Measurements from ENCODE around the gene LIMS2.

Gene LIMS2

DNA sequence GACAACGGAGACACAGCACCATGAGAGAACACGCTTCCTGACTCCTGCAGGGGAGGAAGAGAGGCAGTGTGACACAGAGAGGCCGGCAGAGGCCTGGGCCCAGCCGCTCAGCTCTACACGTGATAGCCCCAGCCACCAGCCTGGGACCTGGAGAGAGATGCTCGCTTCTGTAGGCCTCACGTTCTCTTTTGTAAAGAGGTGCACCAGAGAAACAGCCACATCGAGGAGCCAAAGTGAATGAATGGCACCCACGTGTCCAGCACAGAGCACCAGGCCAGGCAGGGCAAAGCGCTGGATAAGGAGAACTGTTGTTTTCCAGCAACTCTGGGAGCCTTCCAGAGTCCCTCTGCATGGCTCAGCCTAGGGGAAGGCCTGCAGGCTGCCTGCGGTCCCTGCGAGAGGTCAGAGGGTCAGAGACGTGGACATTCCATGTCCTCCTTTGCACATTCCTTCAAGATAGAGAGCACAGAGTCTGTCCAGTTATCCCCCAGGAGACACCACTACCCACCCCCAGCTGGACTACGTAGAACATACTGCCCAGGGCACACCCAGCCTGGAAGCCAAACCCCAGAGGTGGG is 14.2 kb downstream of the LIMS2 start:
- DNase-seq (ENCODE audit: low read depth) = no peak
- Histone ChIP-seq H3K4me3 (ENCODE audit: low read length) (no peak overlapping the region), H3K9me3 (ENCODE audit: control insufficient read depth, low read length) (no peaks in the 10 kb centered on the region), H3K9ac (ENCODE audit: low read length) (peak overlapping the region; percentile 69), H3K4me1 (ENCODE audit: control insufficient read depth, insufficient read depth, low read length) (peaks cover 22% of the 10 kb centered on the region), H3K36me3 (ENCODE audit: control insufficient read depth, insufficient read depth, low read length, severe bottlenecking) (no peaks in the 10 kb centered on the region), H3K27me3 (replicated peaks; ENCODE audit: control insufficient read depth, insufficient read depth, low read length) (no peaks in the 10 kb centered on the region)

DNA sequence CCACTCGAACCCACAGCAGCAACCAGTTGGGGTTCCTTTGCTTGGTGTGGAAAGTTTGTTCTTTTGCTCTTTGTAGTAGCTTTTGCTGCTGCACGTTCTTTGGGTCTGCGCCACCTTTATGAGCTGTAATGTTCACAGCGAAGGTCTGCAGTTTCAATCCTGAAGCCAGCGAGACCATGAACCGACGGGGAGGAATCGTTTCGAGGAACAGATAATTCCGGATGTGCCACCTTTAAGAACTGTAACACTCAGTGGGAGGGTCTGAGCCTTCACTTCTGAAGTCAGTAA is 15.1 kb downstream of the LIMS2 start:
- Histone ChIP-seq H3K4me1 (ENCODE audit: control insufficient read depth, insufficient read depth, low read length) (peaks cover 22% of the 10 kb centered on the region), H3K9ac (ENCODE audit: low read length) (no peak overlapping the region), H3K27me3 (replicated peaks; ENCODE audit: control insufficient read depth, insufficient read depth, low read length) (no peaks in the 10 kb centered on the region), H3K9me3 (ENCODE audit: control insufficient read depth, low read length) (no peaks in the 10 kb centered on the region), H3K4me3 (ENCODE audit: low read length) (no peak overlapping the region), H3K36me3 (ENCODE audit: control insufficient read depth, insufficient read depth, low read length, severe bottlenecking) (no peaks in the 10 kb centered on the region)
- DNase-seq (ENCODE audit: low read depth) = no peak

DNA sequence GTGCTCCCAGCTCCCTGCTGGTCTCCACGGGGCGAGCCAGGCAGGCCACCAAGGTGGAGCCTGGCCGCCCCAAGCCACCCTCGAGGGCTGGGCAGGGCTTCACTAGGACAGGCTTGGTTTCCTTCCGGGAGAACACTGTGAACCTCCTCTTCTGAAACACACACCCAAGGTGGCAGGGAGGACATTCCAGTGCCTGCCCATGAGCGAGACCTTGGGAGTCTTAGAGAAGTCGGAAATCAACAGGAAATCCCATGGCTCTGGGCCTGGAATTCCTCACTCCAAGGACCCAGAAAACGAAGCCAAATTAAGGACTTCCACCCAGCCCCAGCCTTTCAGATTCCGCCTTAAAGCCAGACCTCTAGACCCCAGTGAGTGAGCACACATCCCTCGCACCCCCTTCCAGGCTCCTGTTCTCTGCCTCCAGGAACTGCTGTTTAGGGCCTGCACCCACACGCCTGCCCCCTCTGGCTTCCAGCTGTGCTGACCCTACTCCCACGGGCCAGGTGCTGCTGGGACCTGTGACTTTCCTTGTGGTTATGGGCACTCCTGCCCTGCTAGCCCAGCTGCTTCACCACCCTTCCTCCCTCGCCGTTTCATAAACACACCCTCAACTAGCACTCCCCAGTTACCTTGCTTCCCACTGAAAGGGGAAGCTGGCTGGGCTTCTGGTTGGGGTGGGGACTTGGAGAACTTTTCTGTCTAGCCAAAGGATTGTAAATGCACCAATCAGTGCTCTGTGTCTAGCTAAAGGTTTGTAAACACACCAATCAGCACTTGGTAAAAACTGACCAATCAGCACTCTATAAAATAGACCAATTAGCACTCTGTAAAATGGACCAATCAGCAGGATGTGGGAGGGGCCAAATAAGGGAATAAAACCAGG is 15.7 kb downstream of the LIMS2 start:
- peaks cover under 1% of the 10 kb centered on the region for H3K36me3 ChIP-seq (ENCODE audit: control insufficient read depth, insufficient read depth, low read length, severe bottlenecking)
- no peaks in the 10 kb centered on the region for H3K9me3 ChIP-seq (ENCODE audit: control insufficient read depth, low read length)
- no peak overlapping the region for H3K9ac ChIP-seq (ENCODE audit: low read length)
- H3K4me1 ChIP-seq (ENCODE audit: control insufficient read depth, insufficient read depth, low read length) = peaks cover 22% of the 10 kb centered on the region
- no peaks in the 10 kb centered on the region for H3K27me3 ChIP-seq (replicated peaks; ENCODE audit: control insufficient read depth, insufficient read depth, low read length)
- H3K4me3 ChIP-seq (ENCODE audit: low read length) = no peak overlapping the region
- no peak for DNase-seq (ENCODE audit: low read depth)

DNA sequence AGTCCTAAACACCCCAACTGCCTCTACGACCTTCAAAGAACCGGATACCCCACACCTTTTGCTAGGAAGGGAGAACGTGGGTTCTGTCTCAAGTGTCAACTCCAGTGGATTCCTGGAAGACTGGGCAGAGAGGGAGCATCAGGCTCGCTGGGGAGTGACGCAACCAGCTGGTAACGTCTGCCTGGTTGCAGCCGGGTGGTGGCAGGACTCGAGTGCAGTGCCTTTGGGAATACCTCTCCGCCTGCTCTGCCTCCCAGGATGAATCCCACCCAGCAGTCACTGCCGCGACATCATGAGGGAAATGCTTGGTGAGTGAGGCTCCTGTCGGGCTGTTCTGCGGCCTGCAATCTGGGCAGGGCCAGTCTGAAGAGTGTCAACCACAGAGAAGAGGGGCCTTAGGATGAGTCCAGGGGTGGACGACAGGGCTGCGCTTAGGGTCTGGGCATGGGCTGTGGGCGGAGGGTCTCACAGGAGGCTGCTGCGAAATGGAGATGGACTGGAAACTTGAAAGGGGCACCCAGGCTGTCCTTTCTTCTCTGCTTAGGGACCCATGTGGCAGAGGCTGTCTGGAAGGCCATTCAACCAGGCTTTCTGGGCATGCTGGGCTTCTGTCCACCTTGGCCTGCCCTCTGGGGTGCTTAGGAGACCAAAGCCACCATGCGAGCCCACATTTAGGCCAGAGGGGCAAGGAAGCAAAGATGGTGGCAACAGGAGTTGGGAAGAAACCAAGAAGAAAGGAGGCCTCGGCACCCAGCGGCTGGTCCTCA is 16.5 kb downstream of the LIMS2 start:
- DNase-seq (ENCODE audit: low read depth) = no peak
- Histone ChIP-seq H3K9ac (ENCODE audit: low read length) (no peak overlapping the region), H3K9me3 (ENCODE audit: control insufficient read depth, low read length) (no peaks in the 10 kb centered on the region), H3K36me3 (ENCODE audit: control insufficient read depth, insufficient read depth, low read length, severe bottlenecking) (peaks cover 4% of the 10 kb centered on the region), H3K4me1 (ENCODE audit: control insufficient read depth, insufficient read depth, low read length) (peaks cover 22% of the 10 kb centered on the region), H3K27me3 (replicated peaks; ENCODE audit: control insufficient read depth, insufficient read depth, low read length) (no peaks in the 10 kb centered on the region), H3K4me3 (ENCODE audit: low read length) (no peak overlapping the region)

DNA sequence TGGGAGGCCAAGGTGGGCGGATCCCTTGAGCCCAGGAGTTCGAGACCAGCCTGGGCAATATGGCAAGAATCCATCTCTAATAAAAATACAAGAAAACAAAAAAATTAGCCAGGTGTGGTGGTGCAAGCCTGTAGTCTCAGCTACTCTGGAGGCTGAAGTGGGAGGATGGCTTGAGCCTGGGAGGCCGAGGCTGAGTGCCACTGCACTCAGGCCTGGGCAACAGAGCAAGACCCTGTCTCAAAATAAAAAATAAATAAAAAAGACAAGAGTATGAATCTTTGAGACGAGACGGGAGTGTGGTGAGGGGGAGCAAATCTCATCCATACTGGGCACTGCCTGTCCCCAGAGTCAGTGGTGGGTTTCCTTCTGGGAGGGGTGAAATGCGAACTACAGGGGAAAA is 17.2 kb downstream of the LIMS2 start:
- Histone ChIP-seq H3K4me1 (ENCODE audit: control insufficient read depth, insufficient read depth, low read length) (peaks cover 22% of the 10 kb centered on the region), H3K9me3 (ENCODE audit: control insufficient read depth, low read length) (no peaks in the 10 kb centered on the region), H3K36me3 (ENCODE audit: control insufficient read depth, insufficient read depth, low read length, severe bottlenecking) (peaks cover 4% of the 10 kb centered on the region), H3K27me3 (replicated peaks; ENCODE audit: control insufficient read depth, insufficient read depth, low read length) (no peaks in the 10 kb centered on the region), H3K4me3 (ENCODE audit: low read length) (no peak overlapping the region), H3K9ac (ENCODE audit: low read length) (no peak overlapping the region)
- no peak for DNase-seq (ENCODE audit: low read depth)

DNA sequence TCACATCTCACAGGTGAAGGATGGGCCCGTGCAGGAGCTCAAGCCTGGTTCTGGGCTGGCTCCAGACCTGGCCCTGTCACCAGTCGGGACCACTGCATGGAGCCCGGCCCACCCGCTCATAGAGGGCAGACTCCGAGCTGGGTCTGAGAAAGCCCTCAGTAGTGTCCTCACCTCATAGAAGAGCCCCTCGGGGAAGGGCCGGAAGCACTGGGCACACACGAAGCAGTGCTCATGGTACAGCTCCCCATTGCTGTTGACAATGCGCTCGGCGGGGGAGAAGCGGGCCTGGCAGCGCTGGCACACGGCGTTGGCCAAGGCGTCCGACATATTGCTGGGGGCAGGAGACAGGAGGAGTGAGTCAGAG is 18.1 kb downstream of the LIMS2 start:
- no peaks in the 10 kb centered on the region for H3K27me3 ChIP-seq (replicated peaks; ENCODE audit: control insufficient read depth, insufficient read depth, low read length)
- H3K4me3 ChIP-seq (ENCODE audit: low read length) = no peak overlapping the region
- H3K9me3 ChIP-seq (ENCODE audit: control insufficient read depth, low read length) = no peaks in the 10 kb centered on the region
- H3K9ac ChIP-seq (ENCODE audit: low read length) = no peak overlapping the region
- peaks cover 4% of the 10 kb centered on the region for H3K36me3 ChIP-seq (ENCODE audit: control insufficient read depth, insufficient read depth, low read length, severe bottlenecking)
- peaks cover 21% of the 10 kb centered on the region for H3K4me1 ChIP-seq (ENCODE audit: control insufficient read depth, insufficient read depth, low read length)
- DNase-seq (ENCODE audit: low read depth) = no peak

DNA sequence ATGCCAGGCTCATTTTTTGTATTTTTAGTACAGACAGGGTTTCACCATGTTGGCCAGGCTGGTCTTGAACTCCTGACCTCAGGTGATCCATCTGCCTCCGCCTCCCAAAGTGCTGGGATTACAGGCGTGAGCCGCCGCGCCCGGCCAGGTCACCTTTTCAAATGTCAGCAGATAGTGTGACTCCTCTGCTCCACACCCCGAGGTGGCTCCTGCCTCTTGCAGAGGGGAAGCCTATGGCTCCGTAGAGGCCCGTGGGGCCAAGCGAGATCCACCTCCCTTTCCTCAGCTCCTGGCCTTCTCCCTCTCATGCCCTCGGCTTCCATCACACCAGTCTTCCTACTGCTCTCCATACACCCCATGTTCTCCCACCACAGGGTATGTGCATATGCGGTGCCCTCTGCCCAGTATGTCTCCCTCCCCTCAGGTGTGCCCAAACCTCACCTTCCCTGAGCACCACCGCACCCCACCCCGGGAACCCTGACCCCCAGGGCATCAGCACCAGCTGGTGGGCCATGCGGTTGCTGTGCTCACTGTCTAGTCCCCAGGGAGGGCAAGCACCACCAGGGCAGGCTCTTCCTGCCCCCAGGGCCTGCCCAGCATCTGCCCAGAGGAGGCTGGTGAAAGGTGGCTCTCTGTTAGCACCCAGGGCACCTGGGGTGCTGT is 18.6 kb downstream of the LIMS2 start:
- Histone ChIP-seq H3K4me3 (ENCODE audit: low read length) (no peak overlapping the region), H3K9ac (ENCODE audit: low read length) (no peak overlapping the region), H3K4me1 (ENCODE audit: control insufficient read depth, insufficient read depth, low read length) (peaks cover 15% of the 10 kb centered on the region), H3K9me3 (ENCODE audit: control insufficient read depth, low read length) (no peaks in the 10 kb centered on the region), H3K36me3 (ENCODE audit: control insufficient read depth, insufficient read depth, low read length, severe bottlenecking) (peaks cover 4% of the 10 kb centered on the region), H3K27me3 (replicated peaks; ENCODE audit: control insufficient read depth, insufficient read depth, low read length) (no peaks in the 10 kb centered on the region)
- no peak for DNase-seq (ENCODE audit: low read depth)

DNA sequence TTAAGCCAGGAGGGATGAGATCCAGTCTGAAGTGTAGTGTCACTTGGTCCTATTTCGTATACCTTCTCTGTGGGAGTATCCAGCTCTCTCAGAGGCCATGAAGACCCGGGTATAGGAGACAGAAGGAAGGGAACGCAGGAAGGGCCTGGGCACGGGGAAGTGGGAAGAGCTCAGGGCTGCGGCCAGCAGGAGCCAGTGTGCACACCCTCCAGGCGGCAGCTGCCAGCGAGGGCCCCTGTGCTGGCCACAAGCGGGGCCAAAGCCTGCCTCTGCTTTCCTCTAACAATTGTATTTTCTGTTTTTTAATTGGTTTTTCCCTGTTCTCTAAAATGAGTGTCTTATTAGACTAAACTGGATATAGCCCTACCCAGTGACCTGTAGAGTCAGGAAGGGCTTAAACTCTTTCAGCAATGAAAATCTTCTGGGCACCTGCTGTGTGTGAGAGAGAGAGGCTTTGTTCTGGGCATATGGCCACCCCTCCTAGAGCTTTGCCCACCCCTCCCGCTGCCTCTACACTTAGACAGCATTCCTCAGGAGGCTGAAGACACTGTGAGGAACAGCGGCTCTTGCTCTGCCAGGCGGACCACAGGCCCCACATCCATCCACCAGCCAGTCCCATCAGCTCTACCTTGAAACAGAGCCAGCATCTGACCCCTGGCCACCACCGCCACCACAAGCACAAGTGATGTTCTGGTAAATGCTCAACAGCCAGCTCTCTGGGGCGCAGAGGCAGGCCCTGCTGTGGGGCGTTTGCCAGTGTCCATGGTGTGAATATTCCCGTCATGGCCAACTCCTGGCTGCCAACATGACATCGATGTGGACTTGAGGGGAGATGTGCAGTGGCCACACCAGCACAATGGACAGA is 19.9 kb downstream of the LIMS2 start:
- DNase-seq (ENCODE audit: low read depth) = no peak
- Histone ChIP-seq H3K36me3 (ENCODE audit: control insufficient read depth, insufficient read depth, low read length, severe bottlenecking) (peaks cover 4% of the 10 kb centered on the region), H3K27me3 (replicated peaks; ENCODE audit: control insufficient read depth, insufficient read depth, low read length) (no peaks in the 10 kb centered on the region)

DNA sequence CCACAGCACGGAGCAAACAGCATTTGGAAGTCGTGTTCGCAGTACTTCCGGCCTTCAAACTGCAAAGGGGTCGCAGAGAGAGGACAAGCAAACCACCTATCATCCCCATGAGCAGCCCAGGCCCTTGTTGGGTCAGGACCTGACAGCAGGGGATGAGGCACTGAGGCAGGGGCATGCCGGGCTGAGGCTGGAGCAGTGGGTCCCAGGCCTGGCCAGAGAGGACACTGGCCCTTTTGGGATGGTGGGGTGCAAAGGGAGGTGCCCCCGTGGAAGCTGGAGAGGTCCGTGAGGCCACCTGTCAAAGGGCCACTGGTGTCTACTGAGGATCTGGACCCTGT is 20.5 kb downstream of the LIMS2 start:
- DNase-seq (ENCODE audit: low read depth) = no peak
- no peak overlapping the region for H3K9ac ChIP-seq (ENCODE audit: low read length)
- no peak overlapping the region for H3K4me3 ChIP-seq (ENCODE audit: low read length)
- peaks cover 3% of the 10 kb centered on the region for H3K4me1 ChIP-seq (ENCODE audit: control insufficient read depth, insufficient read depth, low read length)
- H3K27me3 ChIP-seq (replicated peaks; ENCODE audit: control insufficient read depth, insufficient read depth, low read length) = no peaks in the 10 kb centered on the region
- peaks cover 4% of the 10 kb centered on the region for H3K36me3 ChIP-seq (ENCODE audit: control insufficient read depth, insufficient read depth, low read length, severe bottlenecking)
- no peaks in the 10 kb centered on the region for H3K9me3 ChIP-seq (ENCODE audit: control insufficient read depth, low read length)

More for the DNA sequence above, 19.9 kb downstream of the LIMS2 start:
- no peak overlapping the region for H3K4me3 ChIP-seq (ENCODE audit: low read length)
- no peaks in the 10 kb centered on the region for H3K9me3 ChIP-seq (ENCODE audit: control insufficient read depth, low read length)
- no peak overlapping the region for H3K9ac ChIP-seq (ENCODE audit: low read length)
- H3K4me1 ChIP-seq (ENCODE audit: control insufficient read depth, insufficient read depth, low read length) = peaks cover 5% of the 10 kb centered on the region

DNA sequence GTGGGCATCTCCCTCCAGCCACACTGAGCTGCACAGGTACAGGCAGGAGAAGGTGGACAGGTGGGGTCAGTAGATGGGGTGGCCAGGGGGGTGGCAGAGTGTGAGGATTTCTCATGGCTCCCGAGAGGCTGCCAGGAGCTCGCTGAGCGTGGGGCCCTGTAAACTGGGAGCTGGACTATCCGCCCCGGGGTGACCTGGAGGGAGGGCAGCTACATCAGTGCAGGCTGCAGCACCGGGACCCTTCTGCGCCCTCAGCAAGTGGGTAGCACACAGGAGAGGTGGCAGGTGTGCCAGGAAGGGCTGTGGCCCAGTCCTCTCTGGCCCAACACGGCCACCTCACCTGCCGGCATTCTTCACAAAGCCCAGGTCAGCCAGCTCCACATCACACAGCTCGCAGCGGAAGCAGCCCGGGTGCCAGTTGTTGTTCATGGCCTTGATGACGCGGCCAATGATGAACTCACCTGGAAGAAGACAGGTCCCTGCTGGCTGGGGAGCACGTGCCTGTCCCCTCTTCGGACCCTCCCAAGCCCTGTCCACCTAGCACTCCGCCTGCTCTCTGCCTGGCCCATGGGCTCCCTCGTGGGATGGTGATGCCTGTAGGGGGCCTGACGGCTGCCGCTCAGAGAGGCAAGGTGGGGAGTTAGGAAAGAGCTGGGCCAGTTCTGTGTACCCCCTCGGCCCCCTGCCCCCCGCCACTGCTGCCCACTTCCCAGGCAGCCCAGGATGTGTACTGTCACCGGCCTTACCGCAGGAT is 21.1 kb downstream of the LIMS2 start:
- Histone ChIP-seq H3K27me3 (replicated peaks; ENCODE audit: control insufficient read depth, insufficient read depth, low read length) (no peaks in the 10 kb centered on the region), H3K9ac (ENCODE audit: low read length) (no peak overlapping the region), H3K36me3 (ENCODE audit: control insufficient read depth, insufficient read depth, low read length, severe bottlenecking) (peaks cover 4% of the 10 kb centered on the region), H3K4me1 (ENCODE audit: control insufficient read depth, insufficient read depth, low read length) (peaks cover 7% of the 10 kb centered on the region), H3K4me3 (ENCODE audit: low read length) (no peak overlapping the region), H3K9me3 (ENCODE audit: control insufficient read depth, low read length) (no peaks in the 10 kb centered on the region)
- no peak for DNase-seq (ENCODE audit: low read depth)

Measured in adipocyte (in vitro differentiated cells).